ENCODE measurements around the gene KDM6B.
"Not testable (repeated sequence)": the region's sequence is repeated elsewhere in the genome, so short reads cannot be mapped to it uniquely, and the experiment has no call there.

Gene KDM6B, protein sequence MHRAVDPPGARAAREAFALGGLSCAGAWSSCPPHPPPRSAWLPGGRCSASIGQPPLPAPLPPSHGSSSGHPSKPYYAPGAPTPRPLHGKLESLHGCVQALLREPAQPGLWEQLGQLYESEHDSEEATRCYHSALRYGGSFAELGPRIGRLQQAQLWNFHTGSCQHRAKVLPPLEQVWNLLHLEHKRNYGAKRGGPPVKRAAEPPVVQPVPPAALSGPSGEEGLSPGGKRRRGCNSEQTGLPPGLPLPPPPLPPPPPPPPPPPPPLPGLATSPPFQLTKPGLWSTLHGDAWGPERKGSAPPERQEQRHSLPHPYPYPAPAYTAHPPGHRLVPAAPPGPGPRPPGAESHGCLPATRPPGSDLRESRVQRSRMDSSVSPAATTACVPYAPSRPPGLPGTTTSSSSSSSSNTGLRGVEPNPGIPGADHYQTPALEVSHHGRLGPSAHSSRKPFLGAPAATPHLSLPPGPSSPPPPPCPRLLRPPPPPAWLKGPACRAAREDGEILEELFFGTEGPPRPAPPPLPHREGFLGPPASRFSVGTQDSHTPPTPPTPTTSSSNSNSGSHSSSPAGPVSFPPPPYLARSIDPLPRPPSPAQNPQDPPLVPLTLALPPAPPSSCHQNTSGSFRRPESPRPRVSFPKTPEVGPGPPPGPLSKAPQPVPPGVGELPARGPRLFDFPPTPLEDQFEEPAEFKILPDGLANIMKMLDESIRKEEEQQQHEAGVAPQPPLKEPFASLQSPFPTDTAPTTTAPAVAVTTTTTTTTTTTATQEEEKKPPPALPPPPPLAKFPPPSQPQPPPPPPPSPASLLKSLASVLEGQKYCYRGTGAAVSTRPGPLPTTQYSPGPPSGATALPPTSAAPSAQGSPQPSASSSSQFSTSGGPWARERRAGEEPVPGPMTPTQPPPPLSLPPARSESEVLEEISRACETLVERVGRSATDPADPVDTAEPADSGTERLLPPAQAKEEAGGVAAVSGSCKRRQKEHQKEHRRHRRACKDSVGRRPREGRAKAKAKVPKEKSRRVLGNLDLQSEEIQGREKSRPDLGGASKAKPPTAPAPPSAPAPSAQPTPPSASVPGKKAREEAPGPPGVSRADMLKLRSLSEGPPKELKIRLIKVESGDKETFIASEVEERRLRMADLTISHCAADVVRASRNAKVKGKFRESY (N-terminal part only)

DNA sequence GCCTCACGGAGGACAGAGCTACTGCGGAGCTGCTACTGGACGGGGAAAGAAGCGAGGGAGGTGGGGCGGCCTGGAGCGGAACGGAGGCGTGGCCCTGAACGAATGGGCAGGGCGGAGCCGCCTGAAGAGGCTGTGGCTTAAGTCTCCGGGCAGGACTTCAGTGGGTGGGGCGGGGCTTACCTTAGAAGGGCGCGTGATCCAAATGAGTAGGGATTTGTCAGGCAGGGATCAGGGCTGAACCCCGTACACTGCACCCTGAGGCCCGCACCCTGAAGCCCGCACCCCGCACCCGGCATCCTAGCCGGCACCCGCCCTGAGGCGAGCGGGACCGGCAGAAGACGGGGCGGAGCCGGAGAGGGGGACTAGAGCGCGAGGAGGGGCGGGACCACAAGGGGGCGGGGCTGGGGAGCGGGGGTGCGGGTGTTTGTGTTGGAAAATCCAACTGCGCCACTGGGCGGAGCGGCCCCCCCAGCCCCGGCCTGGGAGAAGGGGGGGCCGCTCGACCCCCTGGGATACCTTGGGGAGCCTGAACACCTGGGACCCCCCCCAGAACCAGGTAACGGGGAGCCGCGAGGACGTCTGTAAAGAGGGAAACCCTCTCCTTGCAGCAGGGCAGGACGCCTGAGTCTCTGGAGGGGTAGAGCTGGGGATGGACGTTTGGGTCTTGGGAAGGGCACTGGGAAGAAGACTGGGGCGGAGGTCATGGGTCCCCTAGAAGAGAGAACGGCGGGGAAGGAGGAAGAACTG is at the start of gene KDM6B:
KDM6B (plus strand) TSS at position 423 of the 747 bp plus-strand sequence. CDS start 11,338 bp downstream, outside the sequence.
- DNase-seq, result peak; percentile 84

DNA sequence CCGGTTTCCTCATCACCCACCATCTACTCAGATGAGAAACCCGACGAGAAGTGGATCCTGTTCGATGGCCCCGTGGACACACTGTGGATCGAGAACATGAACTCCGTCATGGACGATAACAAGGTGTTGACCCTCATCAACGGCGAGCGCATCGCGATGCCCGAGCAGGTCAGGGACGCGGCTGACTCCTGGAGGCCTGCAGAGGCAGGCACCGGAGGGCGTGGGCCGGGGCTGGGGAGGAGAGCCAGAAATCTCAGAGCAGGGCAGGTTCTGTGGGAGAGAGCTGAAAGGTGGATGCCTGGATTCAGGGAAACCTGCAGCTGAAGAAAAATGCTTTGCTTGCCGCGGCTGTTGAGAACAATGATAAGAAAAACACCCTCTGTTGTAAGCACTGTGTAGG is 47.2 kb upstream of the KDM6B start:
- no peak for DNase-seq

DNA sequence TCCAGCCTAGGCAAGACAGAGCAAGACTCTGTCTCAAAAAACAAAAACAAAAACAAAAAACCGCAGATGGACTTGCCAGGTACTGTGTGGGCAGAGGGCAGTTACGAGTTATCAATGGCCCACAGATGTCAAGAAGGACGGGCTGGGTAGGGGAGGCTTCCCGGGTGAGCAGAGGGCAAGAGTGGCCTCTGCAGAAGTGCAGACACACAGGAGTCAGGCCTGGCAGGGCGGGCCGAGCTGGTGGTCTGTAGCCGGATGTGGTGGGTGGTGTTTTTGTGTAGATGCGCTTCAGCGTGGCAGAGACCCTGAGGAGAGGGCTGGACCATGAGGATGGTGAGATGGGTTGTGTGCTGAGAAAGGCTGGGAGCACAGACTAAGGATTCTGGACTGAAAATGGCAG is 44.9 kb upstream of the KDM6B start:
- DNase-seq, result no peak

GRCh38 chr17:7790150-7790549 is 43.9 kb upstream of the KDM6B start:
- DNase-seq, result no peak

DNA sequence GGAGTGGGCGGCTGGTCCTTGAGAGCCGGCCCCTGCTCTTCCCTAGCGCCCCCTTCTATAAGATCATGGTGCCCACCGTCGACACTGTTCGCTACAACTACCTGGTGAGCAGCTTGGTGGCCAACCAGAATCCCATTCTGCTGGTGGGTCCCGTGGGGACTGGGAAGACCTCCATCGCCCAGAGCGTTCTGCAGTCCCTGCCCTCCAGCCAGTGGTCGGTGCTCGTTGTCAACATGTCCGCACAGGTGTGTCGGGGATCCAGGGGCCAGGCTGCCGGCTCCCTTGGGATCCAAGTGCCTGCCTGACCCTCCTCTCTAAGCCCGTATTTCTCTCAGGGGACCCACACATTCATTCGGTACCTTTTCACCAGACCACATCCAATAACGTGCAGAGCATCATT is 41.4 kb upstream of the KDM6B start:
- DNase-seq, result no peak

GRCh38 chr17:7794075-7794663 is 39.8 kb upstream of the KDM6B start:
- no peak for DNase-seq

- no peak for DNase-seq
Observed at GRCh38 chr17:7797976-7798375, 36.0 kb upstream of the KDM6B start.

- DNase-seq, result no peak
Observed at GRCh38 chr17:7798839-7799238, 35.2 kb upstream of the KDM6B start.

DNA sequence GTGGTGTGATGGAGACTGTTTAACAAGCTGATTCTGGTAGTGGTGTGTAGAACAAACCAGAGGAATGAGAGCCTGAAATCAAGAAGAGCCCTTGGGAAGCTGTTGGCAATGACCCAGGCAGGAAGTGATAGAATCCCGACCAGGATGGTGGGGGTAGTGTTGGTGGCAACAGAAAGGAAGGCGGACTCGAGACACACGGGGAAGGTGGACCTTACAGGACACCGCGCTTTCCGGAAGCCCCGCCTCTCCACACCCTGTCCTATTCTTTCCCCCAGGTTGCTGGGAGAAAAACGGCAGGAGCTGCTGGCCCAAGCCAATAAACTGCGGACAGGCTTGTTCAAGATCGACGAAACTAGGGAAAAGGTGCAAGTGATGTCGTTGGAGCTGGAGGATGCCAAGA is 30.0 kb upstream of the KDM6B start:
- no peak for DNase-seq

GRCh38 chr17:7806587-7806986 is 27.4 kb upstream of the KDM6B start:
- DNase-seq, result no peak

- no peak for DNase-seq
Observed at GRCh38 chr17:7807206-7807605, 26.8 kb upstream of the KDM6B start.

DNA sequence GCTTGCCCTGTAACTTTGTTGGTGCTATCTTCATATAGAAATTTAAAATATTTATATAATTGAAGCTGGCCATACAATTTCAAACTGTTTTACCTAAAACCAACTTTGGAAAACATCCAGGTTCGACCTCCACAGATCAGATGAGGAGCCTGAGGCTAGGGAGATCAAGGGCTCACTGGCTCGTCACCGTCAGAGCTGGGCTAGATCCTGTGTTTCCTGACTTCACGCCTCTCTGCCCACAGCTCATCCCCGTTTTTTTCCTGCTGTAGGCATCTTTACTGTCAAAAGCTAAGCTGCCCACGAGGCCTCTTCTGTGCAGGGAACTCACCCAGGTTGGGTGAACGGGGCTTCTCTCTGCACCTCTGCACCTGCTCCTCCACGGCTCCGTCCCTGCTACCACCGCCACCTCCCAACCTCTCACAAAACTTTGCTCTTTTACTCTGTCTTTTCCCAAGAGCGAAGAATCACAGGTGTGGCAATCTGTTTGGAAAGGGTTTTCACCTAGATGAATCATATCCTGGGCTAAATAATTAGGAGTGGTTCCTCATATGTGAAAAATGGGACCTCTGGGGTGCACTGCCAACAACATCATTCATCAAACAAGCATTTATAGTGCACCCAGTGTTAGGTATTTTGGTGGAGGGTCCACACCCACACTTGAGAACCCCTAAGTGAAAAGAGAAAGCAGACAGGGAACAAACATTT is 24.8 kb upstream of the KDM6B start:
- DNase-seq, result no peak

DNA sequence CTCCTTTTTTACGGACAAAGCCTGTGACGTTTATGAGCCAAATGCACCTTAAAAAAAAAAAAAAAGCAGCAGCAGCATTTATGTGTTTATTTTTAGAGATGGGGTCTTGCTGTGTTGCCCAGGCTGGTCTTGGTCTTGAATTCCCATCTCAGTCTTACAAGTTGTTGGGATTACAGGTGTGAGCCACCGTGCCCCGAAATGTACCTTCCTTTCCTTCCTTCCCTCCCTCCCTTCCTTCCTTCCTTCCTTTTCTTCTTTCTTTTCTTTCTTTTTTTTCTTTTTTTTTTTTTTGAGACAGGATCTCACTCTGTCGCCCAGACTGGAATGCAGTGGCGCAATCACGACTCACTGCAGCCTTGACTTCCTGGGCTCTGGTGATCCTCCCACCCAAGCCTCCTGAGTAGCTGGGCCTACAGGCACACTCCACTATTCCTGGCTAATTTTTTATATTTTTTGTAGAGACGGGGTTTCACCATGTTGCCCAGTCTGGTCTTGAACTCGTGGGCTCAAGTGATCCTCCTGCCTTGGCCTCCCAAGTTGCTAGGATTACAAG is 24.1 kb upstream of the KDM6B start:
- DNase-seq, result not testable (repeated sequence)

GRCh38 chr17:7811251-7811650 is 22.8 kb upstream of the KDM6B start:
- no peak for DNase-seq

GRCh38 chr17:7814969-7815368 is 19.0 kb upstream of the KDM6B start:
- DNase-seq, result no peak

GRCh38 chr17:7816926-7817642 is 16.9 kb upstream of the KDM6B start:
- no peak for DNase-seq

GRCh38 chr17:7817643-7817964 is 16.4 kb upstream of the KDM6B start:
- DNase-seq, result no peak

DNA sequence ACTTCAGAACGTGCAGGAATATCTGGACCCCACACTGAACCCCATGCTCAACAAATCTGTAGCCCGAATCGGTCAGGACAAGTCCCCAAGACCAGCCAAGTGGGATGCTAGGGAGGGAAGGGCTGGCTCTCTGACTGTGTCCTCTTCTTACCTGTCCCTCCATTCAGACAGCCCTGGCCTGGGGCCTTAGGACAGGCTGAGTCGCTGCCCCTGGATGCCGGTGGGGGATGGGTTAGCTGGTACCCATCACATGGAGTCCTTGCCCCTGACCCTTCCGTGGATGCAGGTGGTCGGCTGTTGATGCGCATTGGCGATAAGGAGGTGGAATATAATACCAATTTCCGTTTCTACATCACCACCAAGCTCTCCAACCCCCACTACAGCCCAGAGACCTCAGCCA is 16.0 kb upstream of the KDM6B start:
- no peak for DNase-seq

DNA sequence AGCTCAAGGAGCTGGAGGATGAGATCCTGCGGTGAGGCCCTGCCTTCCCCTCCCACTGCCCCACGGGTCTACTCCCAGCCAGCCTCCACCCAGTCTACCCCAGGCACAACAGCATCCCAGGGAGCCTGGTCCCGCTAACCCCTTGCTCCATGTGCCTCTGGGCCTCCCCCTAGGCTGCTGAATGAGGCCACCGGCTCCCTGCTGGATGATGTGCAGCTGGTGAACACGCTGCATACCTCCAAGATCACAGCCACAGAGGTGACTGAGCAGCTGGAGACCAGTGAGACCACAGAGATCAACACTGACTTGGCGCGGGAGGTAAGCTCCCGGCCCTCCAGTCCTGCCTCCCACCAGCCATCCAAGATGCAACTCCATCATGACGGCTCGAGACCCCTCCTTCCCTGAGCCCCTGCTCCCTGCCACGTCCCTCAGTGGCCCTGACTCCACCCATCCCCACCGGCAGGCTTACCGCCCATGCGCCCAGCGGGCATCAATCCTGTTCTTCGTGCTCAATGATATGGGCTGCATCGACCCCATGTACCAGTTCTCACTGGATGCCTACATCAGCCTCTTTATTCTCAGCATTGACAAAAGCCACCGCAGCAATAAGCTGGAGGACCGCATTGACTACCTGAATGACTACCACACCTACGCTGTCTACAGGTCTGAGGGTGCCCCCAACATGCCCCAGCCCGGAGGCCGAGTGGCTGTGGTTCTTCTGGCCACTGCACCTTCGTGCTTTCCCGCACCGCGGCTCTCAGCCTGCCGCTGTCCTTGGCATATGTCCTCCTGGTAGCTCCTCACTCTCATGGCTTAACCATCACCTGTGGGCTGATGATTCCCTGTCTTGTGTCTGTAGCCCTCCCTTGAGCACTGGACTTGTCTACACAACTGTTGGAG is 15.0 kb upstream of the KDM6B start:
- no peak for DNase-seq

DNA sequence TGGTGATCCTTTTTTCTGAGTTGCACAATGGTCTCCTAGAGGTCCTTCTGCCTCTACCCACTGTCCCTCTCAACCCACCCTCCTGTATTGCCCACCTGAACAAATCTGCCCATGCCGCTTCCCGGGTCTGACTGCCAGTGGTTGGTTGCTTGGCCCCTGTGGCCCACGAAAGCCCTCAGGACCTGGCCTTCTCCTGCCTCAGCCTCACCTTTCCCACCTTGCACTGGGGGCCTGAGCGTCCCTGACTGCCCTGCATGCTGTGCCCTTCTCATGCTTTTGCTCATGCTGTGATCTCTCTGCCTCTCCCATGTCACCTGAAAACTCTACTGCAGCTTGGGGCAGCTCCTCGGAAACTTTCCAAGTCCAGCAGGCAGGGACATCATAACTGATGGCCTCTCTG is 13.8 kb upstream of the KDM6B start:
- no peak for DNase-seq
